ENCODE measurements around the gene SULT2B1.

Gene SULT2B1

GRCh38 chr19:48634424-48635262 lies 82.7 kb downstream of the SULT2B1 start:
- DNase-seq (ENCODE audit: low read depth), result peak; percentile 93

- DNase-seq (ENCODE audit: low read depth), result no peak
These were observed 83.4 kb downstream of the SULT2B1 start for GRCh38 chr19:48635263-48635965.

GRCh38 chr19:48635966-48636858 lies 84.2 kb downstream of the SULT2B1 start:
- DNase-seq (ENCODE audit: low read depth), result no peak

- no peak for DNase-seq (ENCODE audit: low read depth)
These were observed 85.0 kb downstream of the SULT2B1 start, which contains the start of gene DBP for GRCh38 chr19:48636859-48637448. Gene DBP, minus strand, starts transcription at chr19:48637379. Its CDS starts 385 bp downstream, at chr19:48636994.

GRCh38 chr19:48637449-48637947 lies 85.5 kb downstream of the SULT2B1 start:
- DNase-seq (ENCODE audit: low read depth), result peak; percentile 99

- DNase-seq (ENCODE audit: low read depth), result peak; percentile 97
These were observed 86.2 kb downstream of the SULT2B1 start for GRCh38 chr19:48637948-48638830.

GRCh38 chr19:48638831-48639381 lies 86.9 kb downstream of the SULT2B1 start:
- DNase-seq (ENCODE audit: low read depth), result no peak

- no peak for DNase-seq (ENCODE audit: low read depth)
These were observed 87.8 kb downstream of the SULT2B1 start for GRCh38 chr19:48639483-48640375.

- no peak for DNase-seq (ENCODE audit: low read depth)
These were observed 89.9 kb downstream of the SULT2B1 start for GRCh38 chr19:48641850-48642249.

- DNase-seq (ENCODE audit: low read depth), result no peak
These were observed 90.9 kb downstream of the SULT2B1 start for GRCh38 chr19:48642862-48643261.

GRCh38 chr19:48644355-48644754 lies 92.4 kb downstream of the SULT2B1 start:
- DNase-seq (ENCODE audit: low read depth), result no peak

- peak; percentile 77 for DNase-seq (ENCODE audit: low read depth)
These were observed 93.1 kb downstream of the SULT2B1 start for GRCh38 chr19:48644839-48645619.

GRCh38 chr19:48645620-48646000 lies 93.6 kb downstream of the SULT2B1 start:
- no peak for DNase-seq (ENCODE audit: low read depth)

GRCh38 chr19:48646001-48646721 lies 94.2 kb downstream of the SULT2B1 start, which contains the start of gene CA11:
Gene CA11, minus strand, starts transcription at chr19:48646187. Its CDS starts 555 bp downstream, at chr19:48645632.
- peak; percentile 80 for DNase-seq (ENCODE audit: low read depth)

- DNase-seq (ENCODE audit: low read depth), result no peak
These were observed 94.8 kb downstream of the SULT2B1 start for GRCh38 chr19:48646722-48647216.

- no peak for DNase-seq (ENCODE audit: low read depth)
These were observed 96.2 kb downstream of the SULT2B1 start for GRCh38 chr19:48648134-48648533.
